Skin of body (tissue), 2 donors: ENCODE measurements around the gene TM9SF4. TPM values are rescaled to one million over a fixed set of nuclear protein-coding genes. Genes with fewer than 3 reads are reported as not detected.

Experiments used
- DNase-seq: peaks from one replicate; lab custom pipeline; 2025; lab: John Stamatoyannopoulos, UW
- total RNA-seq: library from RNA; depleted of rRNA; stranded (reverse); fragments of >200 nt; gene quantifications from one replicate; pipeline ENCODE4 v1.2.3, GENCODE V29; 2014

TM9SF4 gene
- total RNA-seq, 1 donor from 2014 or later: 23.8 TPM

DNA sequence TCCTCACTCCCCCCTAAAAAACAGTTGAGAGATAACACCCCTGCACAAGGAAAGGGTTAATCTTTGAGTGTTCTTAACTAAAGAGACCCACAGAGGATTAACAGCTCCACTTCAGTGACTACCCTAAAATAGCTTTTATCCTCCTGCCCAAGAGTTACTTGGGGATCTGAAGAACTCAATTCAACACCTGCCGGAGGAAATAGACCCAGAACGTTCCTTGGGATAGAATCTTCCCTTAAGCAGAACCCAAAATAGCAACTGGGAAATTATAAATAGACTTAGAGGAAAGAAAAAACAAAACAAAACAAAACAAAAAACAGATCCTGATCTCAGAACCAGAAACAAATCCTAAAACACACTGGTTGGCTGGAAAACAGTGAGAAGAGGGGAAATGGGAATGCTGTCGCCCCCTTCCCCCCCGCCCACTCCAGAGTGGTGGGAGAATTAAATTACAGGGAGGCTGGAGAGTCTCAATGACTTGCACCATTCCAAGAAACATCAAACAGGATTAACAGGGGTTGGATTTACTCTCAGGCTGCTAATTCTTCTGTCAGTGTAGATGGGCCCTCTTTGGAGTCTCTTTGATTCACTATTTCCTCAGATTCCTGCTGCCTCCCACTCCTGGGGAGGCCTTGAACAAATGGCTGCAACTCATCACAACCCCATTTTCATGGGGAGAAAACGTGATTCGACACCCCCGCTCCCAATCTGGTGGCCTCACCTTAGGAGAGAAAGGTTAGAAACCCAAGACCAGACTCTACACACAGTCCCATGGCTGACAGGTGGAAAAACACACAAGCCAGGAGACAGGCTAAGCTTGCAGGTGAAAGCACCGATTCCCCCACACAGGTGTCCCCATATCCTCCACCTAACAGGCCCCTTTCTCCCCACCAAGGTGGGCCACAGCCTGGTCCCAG is 96.6 kb downstream of the TM9SF4 start:
- no peak for DNase-seq

DNA sequence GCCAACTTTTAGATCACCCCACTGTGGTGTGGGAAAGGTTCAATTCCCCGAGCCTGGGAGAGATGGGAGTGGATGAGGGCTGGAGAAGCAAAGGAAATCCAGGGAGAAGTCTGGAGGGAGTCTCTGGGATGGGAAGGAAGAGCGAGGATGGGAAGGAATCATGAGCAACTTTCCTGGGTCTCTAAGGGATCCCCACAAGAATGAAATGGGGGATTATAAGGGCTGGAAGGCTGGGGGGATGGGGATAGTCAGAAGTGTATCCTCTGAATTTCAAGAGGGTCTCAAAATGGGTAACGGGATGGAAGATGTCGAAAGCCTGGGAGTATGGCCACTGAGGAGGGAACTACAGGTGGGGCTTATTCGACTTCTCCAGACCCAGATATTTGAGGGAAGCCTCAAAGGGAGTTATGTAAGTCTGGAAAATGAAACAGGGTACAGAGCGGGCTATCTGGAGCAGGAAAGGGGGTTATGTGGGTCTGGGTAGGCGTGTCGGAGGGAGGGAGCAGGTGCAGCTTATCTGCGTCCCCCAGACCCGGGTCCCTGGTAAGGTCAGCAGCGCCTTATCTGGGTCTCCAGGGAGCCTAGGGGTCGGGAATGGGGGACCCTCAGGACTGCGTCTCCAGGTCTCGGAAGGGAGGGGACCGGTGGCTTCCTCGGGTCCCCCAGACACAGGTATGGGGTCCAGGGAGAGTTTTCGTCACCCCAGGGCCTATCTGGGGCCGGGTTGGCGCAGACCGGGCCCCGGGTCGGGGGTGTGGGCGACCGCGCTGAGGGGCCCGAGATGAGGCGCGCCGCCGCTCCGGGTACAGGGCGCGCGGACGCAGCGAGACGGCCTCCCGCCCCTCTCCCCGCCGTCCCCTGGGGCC is 97.5 kb downstream of the TM9SF4 start:
- no peak for DNase-seq

DNA sequence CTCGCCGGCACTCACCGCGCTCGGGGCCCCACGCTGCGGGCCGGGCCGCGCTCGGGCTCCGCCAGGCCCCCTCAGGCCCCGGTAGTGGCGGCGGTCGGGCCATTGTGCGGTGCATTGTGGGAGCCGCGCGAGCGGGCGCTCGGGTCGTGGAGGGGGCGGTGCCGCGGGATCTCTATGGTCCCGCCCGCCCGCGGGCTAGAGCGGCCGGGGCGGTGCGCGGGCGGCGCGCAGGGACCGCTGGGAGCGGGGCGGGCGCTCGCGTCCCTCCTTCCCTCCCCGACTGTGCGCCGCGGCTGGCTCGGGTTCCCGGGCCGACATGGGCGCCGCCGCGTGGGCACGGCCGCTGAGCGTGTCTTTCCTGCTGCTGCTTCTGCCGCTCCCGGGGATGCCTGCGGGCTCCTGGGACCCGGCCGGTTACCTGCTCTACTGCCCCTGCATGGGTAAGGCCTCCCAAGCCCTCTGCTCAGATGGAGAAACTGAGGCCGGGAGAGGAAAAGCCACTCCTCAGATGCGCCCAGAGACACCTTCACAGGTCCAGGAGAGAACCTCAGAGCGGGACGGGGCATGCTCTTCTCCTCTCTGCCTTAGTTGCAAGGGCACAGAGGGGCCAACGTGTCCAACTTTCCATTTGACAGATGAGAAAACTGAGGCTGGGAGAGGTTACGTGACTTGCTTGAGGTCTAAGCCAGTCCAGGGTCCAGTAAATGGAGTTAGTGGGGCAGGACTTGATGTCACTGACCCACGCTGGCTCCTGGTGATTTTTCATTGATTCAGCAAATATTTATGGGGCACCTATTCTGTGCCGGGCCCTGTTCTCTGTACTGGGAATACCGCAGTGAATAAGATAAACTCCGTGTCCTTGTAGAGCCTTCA is 98.3 kb downstream of the TM9SF4 start, which contains the start of the genes PLAGL2 and POFUT1:
Gene PLAGL2, minus strand, starts transcription at position 118 of the 873 bp plus-strand sequence. CDS start 5,565 bp downstream, outside the sequence.
Gene POFUT1, plus strand, starts transcription at position 255 of the 873 bp plus-strand sequence. Its CDS starts 62 bp downstream, at position 317.
- peak; percentile 81 for DNase-seq

DNA sequence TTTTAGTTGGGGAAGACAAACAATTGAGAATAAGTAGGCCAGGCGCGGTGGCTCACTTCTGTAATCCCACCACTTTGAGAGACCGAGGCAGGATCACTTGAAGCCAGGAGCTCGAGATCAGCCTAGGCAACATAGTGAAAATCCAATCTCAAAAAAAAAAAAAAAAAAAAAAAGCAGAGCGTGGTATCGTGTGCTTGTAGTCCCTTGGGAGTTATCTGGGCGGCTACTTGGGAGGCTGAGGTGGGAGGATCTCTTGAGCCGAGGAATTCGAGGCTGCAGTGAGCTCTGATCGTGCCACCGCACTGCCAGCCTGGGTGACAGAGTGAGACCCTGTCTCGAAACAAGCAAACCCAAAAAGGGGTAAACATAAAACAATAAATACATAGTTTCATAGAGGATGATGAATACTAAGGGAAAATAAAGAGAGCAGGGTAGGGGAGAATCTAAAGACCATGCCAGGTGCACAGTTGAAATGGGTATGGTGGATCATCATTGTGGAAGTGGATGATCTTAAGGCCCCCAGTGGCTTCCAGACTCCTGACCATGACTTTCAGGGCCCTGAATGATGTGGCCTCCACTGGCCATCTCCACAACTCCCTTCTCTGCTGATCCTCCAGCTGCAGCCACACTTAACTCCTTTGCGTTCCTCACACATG is 99.1 kb downstream of the TM9SF4 start:
- no peak for DNase-seq

DNA sequence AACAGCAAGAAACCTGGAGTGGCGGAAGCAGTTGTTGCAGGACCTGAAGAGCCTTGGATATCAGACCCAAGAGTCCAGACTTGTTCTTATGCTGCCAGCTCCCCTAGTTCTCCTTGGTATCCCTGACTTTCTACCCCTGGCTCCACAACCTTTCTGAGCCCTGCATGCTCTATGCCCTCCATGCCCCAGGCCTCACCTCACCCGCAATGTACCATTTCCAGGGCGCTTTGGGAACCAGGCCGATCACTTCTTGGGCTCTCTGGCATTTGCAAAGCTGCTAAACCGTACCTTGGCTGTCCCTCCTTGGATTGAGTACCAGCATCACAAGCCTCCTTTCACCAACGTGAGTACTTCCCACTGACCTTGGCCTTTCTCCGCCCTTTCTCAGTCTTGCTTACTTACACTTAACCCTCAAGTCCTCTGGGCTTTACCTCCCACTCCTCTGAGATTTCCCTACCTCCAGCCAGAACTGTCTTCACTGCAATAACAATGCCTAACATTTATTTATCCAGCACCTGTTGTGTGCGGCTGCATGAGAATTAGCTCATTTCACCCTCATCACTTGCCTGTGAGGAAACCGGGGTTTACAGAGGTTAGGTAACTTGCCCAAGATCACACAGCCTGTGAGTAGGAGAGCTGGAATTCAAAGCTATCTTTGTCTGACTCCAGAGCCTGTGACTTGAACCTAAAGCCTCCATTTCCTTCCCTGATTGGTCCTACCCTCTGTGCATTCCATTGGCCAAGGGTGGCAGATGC is 100.5 kb downstream of the TM9SF4 start:
- no peak for DNase-seq

DNA sequence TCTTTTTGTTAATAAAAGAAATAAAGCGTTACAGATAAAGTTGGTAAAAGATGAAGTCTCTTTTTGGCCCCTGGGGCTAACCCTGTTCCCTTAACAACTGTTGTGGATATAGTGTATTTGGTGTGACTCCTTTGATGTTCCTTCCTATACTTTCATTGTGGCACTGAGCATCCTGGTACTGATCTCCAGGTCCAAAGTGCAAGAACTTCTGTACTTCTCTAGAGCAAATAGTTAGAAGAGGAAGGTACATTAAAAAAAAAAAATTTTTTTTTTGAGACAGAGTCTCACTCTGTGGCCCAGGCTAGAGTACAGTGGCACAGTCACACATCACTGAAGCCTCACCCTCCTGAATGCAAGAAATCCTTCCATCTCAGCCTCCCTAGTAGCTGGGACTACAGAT is 104.4 kb downstream of the TM9SF4 start:
- no peak for DNase-seq

DNA sequence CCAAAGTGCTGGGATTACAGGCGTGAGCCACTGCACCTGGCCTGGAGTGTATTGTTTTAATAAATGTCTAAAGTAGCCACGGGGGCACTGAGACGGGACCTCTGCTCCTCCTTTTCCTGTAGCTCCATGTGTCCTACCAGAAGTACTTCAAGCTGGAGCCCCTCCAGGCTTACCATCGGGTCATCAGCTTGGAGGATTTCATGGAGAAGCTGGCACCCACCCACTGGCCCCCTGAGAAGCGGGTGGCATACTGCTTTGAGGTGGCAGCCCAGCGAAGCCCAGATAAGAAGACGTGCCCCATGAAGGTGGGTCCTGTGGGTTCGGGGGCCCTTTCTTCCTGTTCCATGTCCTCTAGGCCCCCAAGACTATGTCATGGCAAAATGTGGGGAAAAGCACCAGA is 105.6 kb downstream of the TM9SF4 start:
- DNase-seq: no peak

DNA sequence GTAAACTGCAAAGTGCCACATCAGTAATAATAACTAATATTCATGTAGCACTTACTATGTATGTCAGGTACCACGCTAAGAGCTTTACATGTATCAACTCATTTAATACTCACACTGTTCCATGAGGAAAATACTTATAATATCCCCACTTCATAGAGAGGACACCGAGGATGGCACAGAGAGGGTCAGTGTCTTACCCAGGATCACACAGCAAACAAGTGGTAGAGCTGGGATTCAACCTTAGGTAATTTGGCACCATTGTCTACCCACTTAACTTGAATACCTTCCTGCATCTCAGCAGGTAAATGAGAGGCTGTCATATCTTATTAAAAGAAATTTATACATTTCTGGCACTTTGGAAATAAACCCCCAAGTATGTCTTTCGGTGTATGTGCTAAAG is 106.2 kb downstream of the TM9SF4 start:
- DNase-seq: no peak

DNA sequence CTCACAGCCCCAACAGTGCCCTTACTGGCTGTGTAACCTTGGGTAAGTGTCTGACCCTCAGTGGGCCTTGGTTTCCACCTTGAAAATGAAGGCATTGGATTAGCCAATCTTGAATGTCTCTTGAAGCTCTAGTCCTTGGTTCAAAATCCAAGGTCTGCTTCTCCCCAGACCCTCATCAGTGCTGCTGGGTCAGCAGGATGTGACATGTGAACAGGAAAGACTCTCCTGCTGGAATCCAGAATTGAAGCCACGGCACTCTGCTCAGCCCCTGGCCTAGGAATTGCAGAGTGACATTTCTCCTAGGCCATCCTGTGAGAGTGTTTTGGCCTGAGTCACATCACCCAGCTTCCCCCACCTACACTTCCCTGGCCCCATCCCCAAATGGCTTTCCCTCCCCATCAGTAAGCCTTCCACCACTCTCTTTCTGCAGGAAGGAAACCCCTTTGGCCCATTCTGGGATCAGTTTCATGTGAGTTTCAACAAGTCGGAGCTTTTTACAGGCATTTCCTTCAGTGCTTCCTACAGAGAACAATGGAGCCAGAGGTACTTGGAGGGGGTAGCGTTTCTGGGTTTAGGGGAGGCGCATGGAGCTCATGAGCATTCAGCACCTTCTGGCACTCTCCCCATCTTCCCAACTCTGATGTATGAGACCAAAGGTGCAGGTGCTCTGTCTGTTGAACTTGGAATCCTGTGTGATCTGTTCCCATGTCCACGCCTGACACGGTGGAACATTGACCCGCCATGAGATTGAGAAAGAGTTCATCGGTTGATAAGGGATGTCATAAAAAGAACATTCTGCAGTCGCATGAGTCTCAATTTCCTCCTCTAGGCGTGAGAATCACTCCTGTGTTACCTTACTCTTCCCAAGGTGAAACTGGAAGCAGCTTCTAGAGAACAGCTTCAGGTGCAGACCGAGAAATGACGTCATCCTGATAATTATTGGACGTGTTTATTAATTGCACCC is 106.9 kb downstream of the TM9SF4 start:
- no peak for DNase-seq

Other genes starting within 250 kb of the TM9SF4 start
- gene DUSP15, start 239.2 kb upstream of the TM9SF4 start, total RNA-seq: 3.2 TPM
- gene TTLL9, start 239.1 kb upstream of the TM9SF4 start, total RNA-seq: 0.30 TPM
- 4.4 TPM for gene PDRG1, start 157.7 kb upstream of the TM9SF4 start, total RNA-seq
- gene XKR7, start 141.6 kb upstream of the TM9SF4 start, total RNA-seq: not detected
- gene CCM2L, start 99.3 kb upstream of the TM9SF4 start, total RNA-seq: 3.0 TPM
- gene HCK, start 57.5 kb upstream of the TM9SF4 start, total RNA-seq: 11.5 TPM
- 6.4 TPM for gene PLAGL2, start 98.0 kb downstream of the TM9SF4 start, total RNA-seq
- 21.4 TPM for gene POFUT1, start 98.2 kb downstream of the TM9SF4 start, total RNA-seq
- 15.1 TPM for gene KIF3B, start 167.9 kb downstream of the TM9SF4 start, total RNA-seq
- 54.3 TPM for gene ASXL1, start 248.6 kb downstream of the TM9SF4 start, total RNA-seq